BLaER1 treated with 17β-estradiol and CSF1 and Interleukin-3, amounts not matched to agents 10 nM and 100 nM (cell line): Measurements from ENCODE around the gene AMMECR1.

Source experiments
- H3K27ac ChIP-seq, 11 experiments: shearing (Covaris generic); formaldehyde crosslinking; 2 replicates each; pipeline ENCODE4 v1.8.1; 2022
- H3K27me3 ChIP-seq, 11 experiments: shearing (Covaris generic); formaldehyde crosslinking; 2 replicates each; pipeline ENCODE4 v1.8.1; 2022
- H3K36me3 ChIP-seq, 11 experiments: shearing (Covaris generic); formaldehyde crosslinking; 2 replicates each; pipeline ENCODE4 v1.8.1; 2022
- H3K4me1 ChIP-seq, 10 experiments: shearing (Covaris generic); formaldehyde crosslinking; 2 replicates each; pipeline ENCODE4 v1.8.1; 2022
- H3K4me2 ChIP-seq, 11 experiments: shearing (Covaris generic); formaldehyde crosslinking; 2 replicates each; pipeline ENCODE4 v1.8.1; 2022
- H3K4me3 ChIP-seq, 10 experiments: shearing (Covaris generic); formaldehyde crosslinking; 2 replicates each; pipeline ENCODE4 v1.8.1; 2022
- H3K9ac ChIP-seq, 11 experiments: shearing (Covaris generic); formaldehyde crosslinking; 2 replicates each; pipeline ENCODE4 v1.8.1; 2022
- H3K9me3 ChIP-seq, 11 experiments: shearing (Covaris generic); formaldehyde crosslinking; replicated peaks in 1 of 11; 2 replicates each; pipeline ENCODE4 v1.8.1; 2022
- H4K20me1 ChIP-seq, 11 experiments: shearing (Covaris generic); formaldehyde crosslinking; 2 replicates each; pipeline ENCODE4 v1.8.1; 2022
- Cebpa-rat ChIP-seq, 11 experiments: shearing (Covaris generic); IDR thresholded peaks; 2 replicates each; pipeline ENCODE4 v1.8.1; 2022

The AMMECR1 gene

DNA sequence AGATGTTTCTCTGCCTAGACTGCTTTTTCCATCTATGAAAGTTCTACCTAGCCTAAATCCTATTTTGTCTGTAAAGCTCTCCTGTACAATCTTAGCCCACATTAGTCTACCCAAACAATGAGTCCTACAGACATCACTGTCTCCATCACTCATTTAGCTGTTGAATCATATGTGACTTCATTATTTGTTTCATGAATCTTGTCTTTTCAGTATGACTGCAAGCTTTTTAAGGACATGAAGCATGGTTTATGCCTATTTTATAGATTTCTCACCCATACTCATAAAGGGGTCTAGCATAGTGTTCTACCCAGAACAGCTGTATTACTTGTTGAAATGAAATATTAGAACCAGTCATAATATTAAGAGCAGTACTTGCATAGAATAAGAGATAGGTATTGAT, 13.0 kb downstream of the AMMECR1 start:
- no peak for TF ChIP-seq Cebpa-rat (IDR thresholded peaks at IDR 0.05)

DNA sequence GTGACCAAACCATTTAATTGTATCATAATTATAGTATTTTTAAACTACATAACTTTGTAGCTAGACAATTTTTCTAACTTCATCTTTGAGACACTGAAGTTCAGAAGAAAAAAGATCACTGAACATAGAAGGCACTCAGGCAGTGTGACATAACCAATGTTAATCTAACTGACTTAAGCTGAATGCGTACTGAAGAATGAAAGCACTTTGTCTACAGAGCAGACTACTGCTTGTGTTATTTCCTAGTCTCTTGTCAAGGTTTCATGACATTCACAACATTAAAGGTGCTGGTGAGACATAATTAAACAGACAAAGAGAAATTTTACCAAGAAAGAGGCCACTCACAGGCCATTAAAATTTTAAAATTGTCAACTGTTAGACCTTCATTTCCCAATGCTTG, 13.5 kb downstream of the AMMECR1 start:
- H3K27me3 ChIP-seq: peaks cover 73 to 99% (median 93%) of the 10 kb centered on the region in 11 experiments
- TF ChIP-seq Cebpa-rat (IDR thresholded peaks at IDR 0.05): no peak
- no peak overlapping the region for H3K27ac ChIP-seq
- H3K36me3 ChIP-seq: 0 out of 22 replicates have a peak, but pooled peaks cover 0 to 4% (median 0%) of the 10 kb centered on the region in 11 experiments
- H3K4me2 ChIP-seq: no peak overlapping the region
- no peaks in the 10 kb centered on the region for H3K4me1 ChIP-seq
- H3K4me3 ChIP-seq: no peak overlapping the region
- H4K20me1 ChIP-seq: peaks cover 0 to 17% (median 0%) of the 10 kb centered on the region in 11 experiments; a peak in 3 of 22 replicates
- no peak overlapping the region for H3K9ac ChIP-seq
- peaks cover 0 to 8% (median 3%) of the 10 kb centered on the region in 11 experiments; a peak in 7 of 22 replicates for H3K9me3 ChIP-seq

More for the DNA sequence above, 13.0 kb downstream of the AMMECR1 start:
- H3K9ac ChIP-seq: no peak overlapping the region
- H3K4me1 ChIP-seq: no peaks in the 10 kb centered on the region; a peak in 1 of 20 replicates
- H3K4me2 ChIP-seq: no peak overlapping the region
- H3K27me3 ChIP-seq: peaks cover 76 to 99% (median 93%) of the 10 kb centered on the region in 11 experiments
- peaks cover 0 to 8% (median 3%) of the 10 kb centered on the region in 11 experiments; a peak in 7 of 22 replicates for H3K9me3 ChIP-seq
- no peak overlapping the region for H3K4me3 ChIP-seq
- H3K36me3 ChIP-seq: 0 out of 22 replicates have a peak, but pooled peaks cover 0 to 4% (median 0%) of the 10 kb centered on the region in 11 experiments
- H3K27ac ChIP-seq: no peak overlapping the region
- H4K20me1 ChIP-seq: peaks cover 0 to 17% (median 0%) of the 10 kb centered on the region in 11 experiments; a peak in 3 of 22 replicates

DNA sequence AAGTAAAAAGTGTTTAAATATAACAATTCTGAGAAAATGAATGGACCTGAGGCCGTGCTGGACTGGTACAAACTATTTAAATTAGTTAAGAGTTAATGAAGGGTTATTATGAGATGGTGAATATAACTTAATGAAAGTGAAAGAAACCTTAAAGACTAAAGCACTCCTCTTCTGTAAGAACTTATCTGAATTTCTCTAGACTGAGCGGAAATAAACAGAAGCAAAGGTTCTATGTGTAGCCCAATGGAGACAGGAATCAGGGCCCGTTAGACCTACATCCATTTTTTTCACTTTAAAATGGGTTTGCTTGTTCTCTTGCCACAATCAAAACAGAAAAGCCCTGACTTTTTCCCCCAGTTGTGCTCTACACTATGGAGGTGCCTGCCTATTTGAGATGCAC, 14.9 kb downstream of the AMMECR1 start:
- 0 out of 22 replicates have a peak, but pooled peaks cover 0 to 4% (median 0%) of the 10 kb centered on the region in 11 experiments for H3K36me3 ChIP-seq
- H3K9ac ChIP-seq: no peak overlapping the region
- no peak overlapping the region for H3K4me3 ChIP-seq
- peaks cover 64 to 99% (median 89%) of the 10 kb centered on the region in 11 experiments for H3K27me3 ChIP-seq
- H3K4me1 ChIP-seq: no peaks in the 10 kb centered on the region
- H3K4me2 ChIP-seq: no peak overlapping the region
- H3K27ac ChIP-seq: no peak overlapping the region
- H3K9me3 ChIP-seq: peaks cover 0 to 8% (median 3%) of the 10 kb centered on the region in 11 experiments; a peak in 7 of 22 replicates
- no peak for TF ChIP-seq Cebpa-rat (IDR thresholded peaks at IDR 0.05)
- peaks cover 0 to 14% (median 0%) of the 10 kb centered on the region in 11 experiments; a peak in 2 of 22 replicates for H4K20me1 ChIP-seq

DNA sequence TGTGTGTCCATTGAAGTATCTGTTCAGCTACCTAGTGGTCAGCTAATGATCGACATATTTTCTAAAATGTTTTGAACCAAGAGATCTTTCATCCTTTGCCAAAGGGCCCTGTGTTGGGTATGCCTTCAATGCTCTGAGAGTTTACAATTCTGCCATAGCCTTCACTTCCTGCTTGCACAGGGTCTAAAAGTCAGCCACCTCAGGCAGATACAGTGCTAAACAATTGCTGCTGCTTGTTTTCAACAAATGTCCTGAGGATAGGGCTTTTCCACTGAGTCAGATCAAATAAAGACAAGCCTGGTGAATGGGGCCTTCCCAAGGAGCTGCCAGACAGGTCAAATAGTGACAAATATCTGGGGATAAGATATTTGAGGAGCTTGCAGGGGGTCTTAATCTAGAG, 16.7 kb downstream of the AMMECR1 start:
- Histone ChIP-seq H4K20me1 (peaks cover 0 to 11% (median 0%) of the 10 kb centered on the region in 11 experiments; a peak in 1 of 22 replicates), H3K4me1 (no peaks in the 10 kb centered on the region), H3K36me3 (0 out of 22 replicates have a peak, but pooled peaks cover 0 to 5% (median 0%) of the 10 kb centered on the region in 11 experiments), H3K9me3 (peaks cover 15 to 25% (median 19%) of the 10 kb centered on the region in 11 experiments), H3K4me2 (no peak overlapping the region), H3K27ac (no peak overlapping the region), H3K4me3 (no peak overlapping the region), H3K27me3 (peaks cover 73 to 100% (median 93%) of the 10 kb centered on the region in 11 experiments), H3K9ac (no peak overlapping the region)
- no peak for TF ChIP-seq Cebpa-rat (IDR thresholded peaks at IDR 0.05)

DNA sequence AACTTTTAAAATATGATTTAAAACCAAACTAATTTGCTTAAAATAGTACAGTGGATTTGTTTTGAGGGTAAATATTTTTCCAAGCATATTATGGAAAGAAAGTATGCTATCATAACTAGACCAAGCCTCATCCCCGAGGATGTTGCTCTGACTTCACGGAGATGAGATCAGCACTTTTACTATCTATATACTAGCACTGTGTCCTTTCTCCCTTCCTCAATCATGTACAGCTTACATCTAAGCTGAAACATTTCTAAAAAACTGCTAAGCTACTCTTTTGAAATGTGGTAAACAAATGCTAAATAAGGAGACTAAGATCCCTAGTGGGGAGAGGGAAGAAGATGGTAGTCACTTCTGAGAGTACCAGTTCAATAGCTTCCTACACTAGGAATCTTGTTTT, 23.8 kb downstream of the AMMECR1 start:
- Histone ChIP-seq H3K27ac (no peak overlapping the region), H3K27me3 (peaks cover 77 to 100% (median 94%) of the 10 kb centered on the region in 11 experiments), H3K4me2 (no peak overlapping the region), H3K9me3 (peaks cover 15 to 26% (median 22%) of the 10 kb centered on the region in 11 experiments), H3K4me3 (no peak overlapping the region), H3K9ac (no peak overlapping the region), H3K36me3 (0 out of 22 replicates have a peak, but pooled peaks cover 0 to 5% (median 0%) of the 10 kb centered on the region in 11 experiments), H3K4me1 (no peaks in the 10 kb centered on the region), H4K20me1 (0 out of 22 replicates have a peak, but pooled peaks cover 0 to 8% (median 0%) of the 10 kb centered on the region in 11 experiments)
- TF ChIP-seq Cebpa-rat (IDR thresholded peaks at IDR 0.05): no peak

DNA sequence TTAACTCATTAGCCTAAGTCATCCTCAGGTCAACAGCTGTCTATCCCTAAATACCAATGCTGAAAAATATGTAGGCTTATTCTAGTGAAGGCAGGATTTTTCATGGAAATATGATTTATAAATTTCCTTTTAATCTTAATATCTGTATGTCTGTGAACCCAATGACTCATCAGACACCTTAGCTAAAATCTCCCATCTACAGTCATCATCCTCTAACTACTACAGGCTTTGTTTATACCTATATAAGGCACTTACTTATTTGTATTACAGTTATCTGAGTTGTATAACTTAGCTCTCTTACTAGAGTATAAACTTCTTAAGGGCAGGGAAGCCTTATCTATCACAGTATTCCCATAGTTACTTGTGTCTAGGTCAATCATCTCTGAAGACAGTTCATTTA, 24.2 kb downstream of the AMMECR1 start:
- TF ChIP-seq Cebpa-rat (IDR thresholded peaks at IDR 0.05): no peak
- Histone ChIP-seq H3K9me3 (peaks cover 15 to 26% (median 22%) of the 10 kb centered on the region in 11 experiments), H3K4me3 (no peak overlapping the region), H3K27me3 (peaks cover 82 to 100% (median 98%) of the 10 kb centered on the region in 11 experiments), H4K20me1 (0 out of 22 replicates have a peak, but pooled peaks cover 0 to 8% (median 0%) of the 10 kb centered on the region in 11 experiments), H3K36me3 (0 out of 22 replicates have a peak, but pooled peaks cover 0 to 5% (median 0%) of the 10 kb centered on the region in 11 experiments), H3K4me2 (no peak overlapping the region), H3K9ac (no peak overlapping the region), H3K27ac (no peak overlapping the region), H3K4me1 (no peaks in the 10 kb centered on the region)

DNA sequence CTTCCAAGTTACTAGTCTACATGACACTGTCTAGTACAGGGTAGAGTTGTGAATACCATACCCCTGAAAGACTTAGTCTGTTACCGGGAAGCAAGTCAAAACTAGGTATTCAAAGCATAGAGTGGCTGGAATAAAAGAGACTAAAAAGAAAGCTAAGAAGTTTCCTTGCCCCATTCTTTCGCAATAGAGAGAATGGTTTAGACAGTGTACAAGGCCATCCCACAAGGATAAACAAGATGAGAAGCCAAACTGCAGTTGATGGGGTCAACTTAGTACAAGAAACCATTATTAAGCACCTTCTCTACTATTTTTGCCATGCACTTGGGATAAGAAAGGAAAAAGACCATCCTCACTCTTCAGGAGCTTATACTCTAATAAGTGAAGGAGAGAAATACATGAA, 30.3 kb downstream of the AMMECR1 start:
- peaks cover 0 to 23% (median 9%) of the 10 kb centered on the region in 11 experiments; a peak in 10 of 22 replicates for H3K9me3 ChIP-seq
- H3K27me3 ChIP-seq: peaks cover 70 to 100% (median 99%) of the 10 kb centered on the region in 11 experiments
- peak in 1 of 11 experiments; percentile 47; a peak in 2 of 22 replicates for TF ChIP-seq Cebpa-rat (IDR thresholded peaks at IDR 0.05)
- no peak overlapping the region for H3K9ac ChIP-seq
- no peak overlapping the region for H3K4me3 ChIP-seq
- H4K20me1 ChIP-seq: peaks cover 0 to 14% (median 0%) of the 10 kb centered on the region in 11 experiments; a peak in 2 of 22 replicates
- no peak overlapping the region for H3K4me2 ChIP-seq
- H3K36me3 ChIP-seq: no peaks in the 10 kb centered on the region
- no peaks in the 10 kb centered on the region for H3K4me1 ChIP-seq
- H3K27ac ChIP-seq: no peak overlapping the region

DNA sequence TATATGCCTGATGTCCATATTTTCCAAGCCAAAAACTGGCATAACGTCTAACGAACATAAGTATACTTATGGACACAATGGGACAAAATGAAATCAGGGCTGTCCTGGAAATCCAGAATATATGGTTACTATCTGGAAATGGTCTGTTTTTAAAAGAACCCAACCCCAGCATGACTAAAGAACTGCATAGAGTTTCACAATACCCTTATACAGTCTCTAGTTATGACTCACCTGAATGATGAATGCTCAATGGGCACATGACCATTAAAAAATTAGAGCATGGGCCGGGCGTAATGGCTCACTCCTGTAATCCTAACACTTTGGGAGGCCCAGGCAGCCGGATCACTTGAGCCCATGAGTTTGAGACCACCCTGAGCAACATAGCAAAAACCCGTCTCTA, 31.8 kb downstream of the AMMECR1 start:
- no peaks in the 10 kb centered on the region for H3K4me1 ChIP-seq
- TF ChIP-seq Cebpa-rat (IDR thresholded peaks at IDR 0.05): no peak
- H3K4me2 ChIP-seq: no peak overlapping the region
- no peaks in the 10 kb centered on the region for H3K36me3 ChIP-seq
- no peak overlapping the region for H3K9ac ChIP-seq
- peaks cover 0 to 23% (median 9%) of the 10 kb centered on the region in 11 experiments; a peak in 10 of 22 replicates for H3K9me3 ChIP-seq
- peaks cover 74 to 100% (median 99%) of the 10 kb centered on the region in 11 experiments for H3K27me3 ChIP-seq
- H3K4me3 ChIP-seq: no peak overlapping the region
- H4K20me1 ChIP-seq: peaks cover 0 to 8% (median 0%) of the 10 kb centered on the region in 11 experiments; a peak in 3 of 22 replicates
- no peak overlapping the region for H3K27ac ChIP-seq

DNA sequence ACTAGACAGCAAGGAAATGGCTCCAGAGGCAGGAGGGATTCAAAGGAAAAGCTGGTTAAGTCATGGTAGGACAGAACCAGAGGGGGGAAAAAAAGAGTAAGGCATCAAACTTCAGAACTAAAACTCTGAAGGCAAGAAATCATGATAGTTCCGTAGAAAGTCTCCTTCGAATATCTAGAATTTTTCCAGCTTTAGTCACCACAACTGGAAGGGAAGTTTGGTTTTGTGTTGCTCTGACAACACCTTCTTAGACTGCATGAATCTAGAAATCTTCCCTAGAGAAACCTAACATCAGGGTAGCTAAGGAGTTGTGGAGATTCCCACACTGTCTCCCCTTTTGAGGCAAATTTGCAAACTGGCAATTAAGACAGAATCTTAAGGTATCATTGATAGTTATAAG, 33.7 kb downstream of the AMMECR1 start:
- TF ChIP-seq Cebpa-rat (IDR thresholded peaks at IDR 0.05): no peak
- no peaks in the 10 kb centered on the region for H3K36me3 ChIP-seq
- H3K27ac ChIP-seq: no peak overlapping the region
- H3K27me3 ChIP-seq: peaks cover 60 to 100% (median 92%) of the 10 kb centered on the region in 11 experiments
- no peak overlapping the region for H3K9ac ChIP-seq
- H3K4me2 ChIP-seq: no peak overlapping the region
- H3K4me1 ChIP-seq: peaks cover 0 to 4% (median 0%) of the 10 kb centered on the region in 10 experiments; a peak in 2 of 20 replicates
- H3K4me3 ChIP-seq: no peak overlapping the region
- peaks cover 0 to 23% (median 9%) of the 10 kb centered on the region in 11 experiments; a peak in 10 of 22 replicates for H3K9me3 ChIP-seq
- peaks cover 0 to 5% (median 0%) of the 10 kb centered on the region in 11 experiments; a peak in 3 of 22 replicates for H4K20me1 ChIP-seq
